Peyer's patch (tissue), 4 donors: ENCODE results near the gene LPO.

Source experiments
- POLR2A ChIP-seq, 2 donors: fragments of 450-650 bp; IDR thresholded peaks; one replicate each; pipeline ENCODE4 v1.5.1; 2017; ENCODE audit warnings: antibody characterized with exemption in 2 of 2, mild to moderate bottlenecking in 2 of 2, moderate library complexity in 2 of 2
- TF ChIP-seq, protein P1 (sequence below), 6 experiments: fragments of 450-650 bp in 4 of 6; fragments of 200-600 bp in 2 of 6; sonication (generic) in 1 of 6; IDR thresholded peaks; one replicate each; pipeline ENCODE4 v1.5.1; 2017 to 2019; ENCODE audit warnings: antibody characterized with exemption in 6 of 6, mild to moderate bottlenecking in 3 of 6, moderate library complexity in 1 of 6

- TF ChIP-seq, protein P1, sequence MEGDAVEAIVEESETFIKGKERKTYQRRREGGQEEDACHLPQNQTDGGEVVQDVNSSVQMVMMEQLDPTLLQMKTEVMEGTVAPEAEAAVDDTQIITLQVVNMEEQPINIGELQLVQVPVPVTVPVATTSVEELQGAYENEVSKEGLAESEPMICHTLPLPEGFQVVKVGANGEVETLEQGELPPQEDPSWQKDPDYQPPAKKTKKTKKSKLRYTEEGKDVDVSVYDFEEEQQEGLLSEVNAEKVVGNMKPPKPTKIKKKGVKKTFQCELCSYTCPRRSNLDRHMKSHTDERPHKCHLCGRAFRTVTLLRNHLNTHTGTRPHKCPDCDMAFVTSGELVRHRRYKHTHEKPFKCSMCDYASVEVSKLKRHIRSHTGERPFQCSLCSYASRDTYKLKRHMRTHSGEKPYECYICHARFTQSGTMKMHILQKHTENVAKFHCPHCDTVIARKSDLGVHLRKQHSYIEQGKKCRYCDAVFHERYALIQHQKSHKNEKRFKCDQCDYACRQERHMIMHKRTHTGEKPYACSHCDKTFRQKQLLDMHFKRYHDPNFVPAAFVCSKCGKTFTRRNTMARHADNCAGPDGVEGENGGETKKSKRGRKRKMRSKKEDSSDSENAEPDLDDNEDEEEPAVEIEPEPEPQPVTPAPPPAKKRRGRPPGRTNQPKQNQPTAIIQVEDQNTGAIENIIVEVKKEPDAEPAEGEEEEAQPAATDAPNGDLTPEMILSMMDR (IDR thresholded peaks at IDR 0.05): peak; percentile 23 to 71 (median 57)
- TF ChIP-seq POLR2A (IDR thresholded peaks at IDR 0.05): no peak
Measured at GRCh38 chr17:58303971-58304749, 65.8 kb downstream of the LPO start.
